ENCODE data around the gene TCEAL8.

The TCEAL8 gene

GRCh38 chrX:103212749-103213457, 42.1 kb downstream of the TCEAL8 start:
- FAIRE-seq, result no peak

- no peak for FAIRE-seq
Measured at GRCh38 chrX:103211012-103211715, 43.8 kb downstream of the TCEAL8 start.

GRCh38 chrX:103210056-103210455, 44.9 kb downstream of the TCEAL8 start:
- FAIRE-seq, result no peak

Measured in TTC549 (cell line).